OCI-LY7 (cell line): Measurements from ENCODE around the gene FBXL16. TPM values are rescaled to one million over a fixed set of nuclear protein-coding genes. Genes with fewer than 3 reads are reported as not detected.
A peak's percentile ranks its signal among the peaks of the same experiment; 100 is the strongest.
"Not testable (repeated sequence)": the region's sequence is repeated elsewhere in the genome, so short reads cannot be mapped to it uniquely, and the experiment has no call there.

Source experiments
- Bru-seq: library from RNA; stranded (reverse); fragments of 400-500 nt; gene quantifications from one replicate; lab custom pipeline; 2021; lab: Mats Ljungman, UMichigan
- BruChase-seq, 2 experiments: library from RNA; stranded (reverse); fragments of 400-500 nt; gene quantifications; one replicate each; lab custom pipeline; 2021; lab: Mats Ljungman, UMichigan
- BruUV-seq: library from RNA; stranded (reverse); fragments of 400-500 nt; replicated peaks from 2 replicates; lab custom pipeline; 2021; lab: Mats Ljungman, UMichigan
- CTCF ChIA-PET: fragments of 300-600 bp; sonication (Branson Sonifier 250); formaldehyde crosslinking; loops from one replicate; lab custom pipeline; 2022; ENCODE audit warnings: antibody characterized with exemption; ENCODE audit not compliant: unreplicated experiment; lab: Charles Lee
- POLR2A ChIA-PET: fragments of 300-600 bp; sonication (Branson Sonifier 250); formaldehyde crosslinking; loops from one replicate; lab custom pipeline; 2022; ENCODE audit warnings: antibody characterized with exemption; lab: Charles Lee
- DNase-seq: peaks from one replicate; pipeline ENCODE4 v3.0.0-alpha.2; 2015; ENCODE audit warnings: low spot score
- H2AFZ ChIP-seq: fragments of 200-600 bp; sonication (generic), shearing (Covaris generic); 2 replicates; pipeline ENCODE4 v1.6.1; 2014; ENCODE audit warnings: mild to moderate bottlenecking, antibody characterized with exemption, low read length, moderate library complexity
- H3K27ac ChIP-seq: fragments of 200-600 bp; sonication (generic); 2 replicates; pipeline ENCODE4 v1.5.1; 2014; ENCODE audit warnings: mixed run types, low read depth, mild to moderate bottlenecking, moderate library complexity, low read length, inconsistent platforms; ENCODE audit not compliant: poor library complexity, severe bottlenecking
- H3K36me3 ChIP-seq: fragments of 200-600 bp; sonication (generic); 2 replicates; pipeline ENCODE4 v1.6.1; 2014; ENCODE audit warnings: mild to moderate bottlenecking, antibody characterized with exemption, low read length, moderate library complexity, mixed read lengths; ENCODE audit not compliant: insufficient read depth
- H3K4me1 ChIP-seq: fragments of 200-600 bp; sonication (generic); 2 replicates; pipeline ENCODE4 v1.5.1; 2014; ENCODE audit warnings: mild to moderate bottlenecking, low read length; ENCODE audit not compliant: insufficient read depth, poor library complexity, severe bottlenecking
- H3K4me2 ChIP-seq: fragments of 200-600 bp; sonication (generic); 2 replicates; pipeline ENCODE4 v1.6.1; 2014; ENCODE audit warnings: mild to moderate bottlenecking, low read length
- H3K4me3 ChIP-seq: fragments of 200-600 bp; sonication (generic); 2 replicates; pipeline ENCODE4 v1.5.1; 2014; ENCODE audit warnings: mild to moderate bottlenecking, low read depth, low read length; ENCODE audit not compliant: poor library complexity, severe bottlenecking
- H3K79me2 ChIP-seq: fragments of 200-600 bp; sonication (generic); 2 replicates; pipeline ENCODE4 v1.6.1; 2016; ENCODE audit warnings: low read depth, mild to moderate bottlenecking, low read length, moderate library complexity, mixed read lengths; ENCODE audit not compliant: insufficient read depth
- H3K9me2 ChIP-seq: fragments of 200-600 bp; sonication (generic); 2 replicates; pipeline ENCODE4 v1.6.1; 2016; ENCODE audit warnings: mild to moderate bottlenecking, low read length, mixed read lengths; ENCODE audit not compliant: insufficient read depth
- H3K9me3 ChIP-seq: fragments of 200-600 bp; sonication (generic); 2 replicates; pipeline ENCODE4 v1.6.1; 2014; ENCODE audit warnings: mild to moderate bottlenecking, mixed run types, low read length, mixed read lengths
- H4K20me1 ChIP-seq: fragments of 200-600 bp; sonication (generic); 2 replicates; pipeline ENCODE4 v1.6.1; 2014; ENCODE audit warnings: mild to moderate bottlenecking, antibody characterized with exemption, low read length, moderate library complexity, mixed read lengths; ENCODE audit not compliant: insufficient read depth
- EZH2phosphoT487 ChIP-seq: fragments of 200-600 bp; sonication (generic); IDR thresholded peaks from 2 replicates; pipeline ENCODE4 v1.6.1; 2018; ENCODE audit warnings: low read depth, borderline replicate concordance, mild to moderate bottlenecking, mixed run types, antibody characterized with exemption, low read length, moderate library complexity, mixed read lengths
- intact Hi-C: fragments of 100-400 bp; cut with micrococcal nuclease; formaldehyde crosslinking; loops from one replicate; pipeline ENCODE4 v1.10.0; 2022; ENCODE audit not compliant: unreplicated experiment
- long read RNA-seq: library from polyadenylated mRNA; stranded (forward); transcript quantifications from one replicate; pipeline ENCODE4 v2.0.0, GENCODE V29; 2022
- total RNA-seq, 2 experiments: library from RNA; depleted of rRNA in 1 of 2; stranded (reverse); fragments of >200 nt in 1 of 2; shearing (Covaris generic) in 1 of 2; gene quantifications; 2 replicates each; pipeline ENCODE4 v1.2.3, GENCODE V29; 2014 to 2022
- TF ChIP-seq, protein P1 (sequence below): fragments of 200-600 bp; sonication (generic); conservative IDR thresholded peaks from 2 replicates; pipeline ENCODE4 v1.5.1; 2014; ENCODE audit warnings: mild to moderate bottlenecking, antibody characterized with exemption, low read length, moderate library complexity, mixed read lengths

FBXL16 gene, protein sequence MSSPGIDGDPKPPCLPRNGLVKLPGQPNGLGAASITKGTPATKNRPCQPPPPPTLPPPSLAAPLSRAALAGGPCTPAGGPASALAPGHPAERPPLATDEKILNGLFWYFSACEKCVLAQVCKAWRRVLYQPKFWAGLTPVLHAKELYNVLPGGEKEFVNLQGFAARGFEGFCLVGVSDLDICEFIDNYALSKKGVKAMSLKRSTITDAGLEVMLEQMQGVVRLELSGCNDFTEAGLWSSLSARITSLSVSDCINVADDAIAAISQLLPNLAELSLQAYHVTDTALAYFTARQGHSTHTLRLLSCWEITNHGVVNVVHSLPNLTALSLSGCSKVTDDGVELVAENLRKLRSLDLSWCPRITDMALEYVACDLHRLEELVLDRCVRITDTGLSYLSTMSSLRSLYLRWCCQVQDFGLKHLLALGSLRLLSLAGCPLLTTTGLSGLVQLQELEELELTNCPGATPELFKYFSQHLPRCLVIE
- 0.16 and 0.28 TPM in 2 replicates for total RNA-seq (2014; rRNA removed; shearing (Covaris generic))
- 0.42 and 0.52 TPM in 2 replicates for total RNA-seq (2022)
- not detected for Bru-seq, nascent RNA
- percentile 14 among the genes with signal in this experiment for BruChase-seq, experiment 1, labeled RNA remaining after a 6-hour chase
- BruChase-seq, experiment 2, labeled RNA remaining after a 2-hour chase, result percentile 12 among the genes with signal in this experiment
- long read RNA-seq, partial matches to known transcripts, result 0 of 1 reads
- long read RNA-seq, other reads (novel, unspliced or antisense), result 1 of 1 reads

DNA sequence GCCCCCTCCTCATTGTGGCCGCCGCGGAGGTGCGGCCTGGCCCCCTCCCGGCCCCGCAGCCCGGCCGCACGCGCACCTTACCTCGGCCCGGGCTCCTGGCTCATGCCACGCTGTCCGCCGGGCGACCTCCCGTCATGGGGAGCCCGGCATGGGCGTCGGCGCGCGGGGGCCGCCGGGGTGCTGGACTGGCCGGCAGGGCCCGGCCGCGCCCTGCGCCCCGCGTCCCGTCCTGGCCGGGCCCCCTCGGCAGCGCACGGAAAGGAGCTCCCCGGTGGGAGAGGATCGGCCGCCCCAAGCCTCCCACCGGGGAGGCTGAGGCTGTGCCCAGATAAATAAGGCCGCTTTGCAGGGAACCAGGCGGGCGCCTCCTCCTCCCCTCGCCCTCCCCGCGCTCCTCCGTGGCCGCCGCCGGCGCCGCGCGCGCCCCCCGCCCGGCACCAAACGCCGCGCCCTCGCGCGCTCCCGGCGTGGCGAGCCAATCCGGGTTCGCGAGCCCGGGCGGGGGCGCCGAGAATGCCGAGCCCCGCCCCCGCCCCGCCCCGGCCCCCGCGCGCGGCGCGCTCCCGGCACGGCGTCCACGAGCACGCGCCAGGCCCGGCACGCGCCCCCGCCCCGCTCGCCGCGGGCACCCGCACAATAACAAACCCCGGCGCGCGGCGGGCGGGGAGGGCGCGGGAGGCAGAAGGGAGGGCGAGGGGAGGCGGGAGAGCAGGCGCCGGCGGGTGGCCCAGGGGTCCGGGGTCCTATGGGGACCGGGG is at the start of gene FBXL16:
FBXL16 (minus strand) TSS at position 371 of the 758 bp plus-strand sequence. CDS start 8,396 bp downstream, outside the sequence.
- intact Hi-C loops, result no loop called here
- no peak for TF ChIP-seq EZH2phosphoT487
- TF ChIP-seq, protein P1, sequence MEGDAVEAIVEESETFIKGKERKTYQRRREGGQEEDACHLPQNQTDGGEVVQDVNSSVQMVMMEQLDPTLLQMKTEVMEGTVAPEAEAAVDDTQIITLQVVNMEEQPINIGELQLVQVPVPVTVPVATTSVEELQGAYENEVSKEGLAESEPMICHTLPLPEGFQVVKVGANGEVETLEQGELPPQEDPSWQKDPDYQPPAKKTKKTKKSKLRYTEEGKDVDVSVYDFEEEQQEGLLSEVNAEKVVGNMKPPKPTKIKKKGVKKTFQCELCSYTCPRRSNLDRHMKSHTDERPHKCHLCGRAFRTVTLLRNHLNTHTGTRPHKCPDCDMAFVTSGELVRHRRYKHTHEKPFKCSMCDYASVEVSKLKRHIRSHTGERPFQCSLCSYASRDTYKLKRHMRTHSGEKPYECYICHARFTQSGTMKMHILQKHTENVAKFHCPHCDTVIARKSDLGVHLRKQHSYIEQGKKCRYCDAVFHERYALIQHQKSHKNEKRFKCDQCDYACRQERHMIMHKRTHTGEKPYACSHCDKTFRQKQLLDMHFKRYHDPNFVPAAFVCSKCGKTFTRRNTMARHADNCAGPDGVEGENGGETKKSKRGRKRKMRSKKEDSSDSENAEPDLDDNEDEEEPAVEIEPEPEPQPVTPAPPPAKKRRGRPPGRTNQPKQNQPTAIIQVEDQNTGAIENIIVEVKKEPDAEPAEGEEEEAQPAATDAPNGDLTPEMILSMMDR, result no peak
- Histone ChIP-seq H3K36me3 (no peaks in the 10 kb centered on the region), H4K20me1 (no peaks in the 10 kb centered on the region), H2AFZ (no peak within 1 kb of the TSS), H3K4me2 (no peak within 1 kb of the TSS; the same call in 1 of the 2 replicates), H3K4me1 (no peaks in the 10 kb centered on the region), H3K4me3 (peak within 1 kb of the TSS; percentile 28), H3K27ac (no peak within 1 kb of the TSS), H3K9me2 (no peaks in the 10 kb centered on the region), H3K9me3 (no peaks in the 10 kb centered on the region), H3K79me2 (no peaks in the 10 kb centered on the region)
- POLR2A ChIA-PET, result interaction anchor here (0.6 kb wide), 1 partner anchor 66 kb away, joined by 5 read pairs; no protein-coding TSS in a partner anchor
- BruUV-seq, result no TSS peak
- CTCF ChIA-PET, result no interaction called here
- peak; percentile 46 for DNase-seq

DNA sequence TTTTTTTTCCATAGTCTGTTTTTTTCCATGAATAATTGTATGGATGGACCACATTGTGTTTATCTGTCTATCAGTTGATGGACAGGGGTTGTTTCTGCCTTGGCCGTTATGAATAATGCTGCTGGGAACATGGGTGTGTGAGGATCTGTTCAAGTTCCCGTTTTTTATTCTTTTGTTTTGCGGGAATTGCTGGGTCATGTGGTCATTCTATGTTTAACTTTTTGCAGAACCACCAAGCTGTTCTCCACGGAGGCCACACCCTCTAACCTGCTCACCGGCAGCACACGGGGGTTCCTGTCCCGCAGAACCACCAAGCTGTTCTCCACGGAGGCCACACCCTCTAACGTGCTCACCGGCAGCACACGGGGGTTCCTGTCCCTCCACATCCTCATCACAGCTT is 49.1 kb upstream of the FBXL16 start:
- no peaks in the 10 kb centered on the region for H3K9me2 ChIP-seq
- H4K20me1 ChIP-seq, result no peaks in the 10 kb centered on the region
- ChIA-PET CTCF (no interaction called here), POLR2A (interaction anchor here (0.7 kb wide), 1 partner anchor 792 kb away, joined by 3 read pairs; no protein-coding TSS in a partner anchor)
- intact Hi-C loops, result no loop called here
- no peak overlapping the region for H3K4me2 ChIP-seq
- H3K36me3 ChIP-seq, result no peaks in the 10 kb centered on the region
- H3K4me3 ChIP-seq, result no peak overlapping the region
- TF ChIP-seq, protein P1, result no peak
- TF ChIP-seq EZH2phosphoT487, result no peak
- H3K9me3 ChIP-seq, result no peaks in the 10 kb centered on the region
- H3K79me2 ChIP-seq, result no peaks in the 10 kb centered on the region
- no peaks in the 10 kb centered on the region for H3K4me1 ChIP-seq
- no TSS peak for BruUV-seq
- H3K27ac ChIP-seq, result no peak overlapping the region
- no peak overlapping the region for H2AFZ ChIP-seq
- no peak for DNase-seq

DNA sequence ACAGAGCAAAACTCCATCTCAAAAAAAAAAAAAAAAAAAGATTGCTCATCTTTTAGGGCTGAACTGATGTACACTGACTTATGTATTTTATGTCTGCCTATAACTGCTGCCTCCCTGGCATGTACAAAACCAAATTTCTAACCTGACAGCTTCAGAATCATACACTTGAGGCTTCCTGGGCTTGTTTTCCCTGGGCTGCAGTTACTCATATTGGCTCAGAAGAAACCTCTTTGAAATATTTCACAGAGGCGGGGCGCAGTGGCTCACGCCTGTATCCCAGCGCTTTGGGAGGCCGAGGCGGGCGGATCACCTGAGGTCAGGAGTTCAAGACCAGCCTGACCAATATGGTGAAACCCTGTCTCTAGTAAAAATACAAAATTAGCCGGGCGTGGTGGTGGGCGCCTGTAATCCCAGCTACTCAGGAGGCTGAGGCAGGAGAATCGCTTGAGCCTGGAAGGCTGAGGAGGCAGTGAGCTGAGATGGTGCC is 48.6 kb upstream of the FBXL16 start:
- H2AFZ ChIP-seq, H3K79me2 ChIP-seq, H3K4me2 ChIP-seq, DNase-seq, H4K20me1 ChIP-seq, H3K4me1 ChIP-seq, CTCF ChIA-PET, H3K4me3 ChIP-seq, intact Hi-C loops, BruUV-seq, H3K36me3 ChIP-seq, H3K9me2 ChIP-seq, H3K27ac ChIP-seq, H3K9me3 ChIP-seq, POLR2A ChIA-PET: not testable (repeated sequence)
